ENCODE data around the gene SLC2A9. TPM values are rescaled to one million over a fixed set of nuclear protein-coding genes. Genes with fewer than 3 reads are reported as not detected.

The SLC2A9 gene
- total and polyA plus RNA-seq, 8 donors: 2.2 to 19.0 (median 4.3) TPM

GRCh38 chr4:9944431-9945425 is 76.6 kb downstream of the SLC2A9 start:
- intact Hi-C loops (cut with DNase I): no loop called here
- Histone ChIP-seq H3K27me3 (no peaks in the 10 kb centered on the region), H3K27ac (no peak overlapping the region), H3K4me1 (no peaks in the 10 kb centered on the region), H3K4me3 (no peak overlapping the region), H3K36me3 (no peaks in the 10 kb centered on the region), H3K9me3 (no peaks in the 10 kb centered on the region)
- DNase-seq: no peak
- ATAC-seq: no peak
- no peak for TF ChIP-seq CTCF (IDR thresholded peaks at IDR 0.05)

- TF ChIP-seq CTCF (IDR thresholded peaks at IDR 0.05): no peak
- DNase-seq (no peak), ATAC-seq (no peak)
- no peak overlapping the region for H3K27ac ChIP-seq
- H3K27me3 ChIP-seq: no peaks in the 10 kb centered on the region
- no peaks in the 10 kb centered on the region for H3K36me3 ChIP-seq
- intact Hi-C loops (cut with DNase I): no loop called here
- H3K4me3 ChIP-seq: no peak overlapping the region
- no peaks in the 10 kb centered on the region for H3K4me1 ChIP-seq
- no peaks in the 10 kb centered on the region for H3K9me3 ChIP-seq
Observed at GRCh38 chr4:9943761-9944160, 77.5 kb downstream of the SLC2A9 start.

GRCh38 chr4:9942921-9943600 is 78.2 kb downstream of the SLC2A9 start:
- no peak overlapping the region for H3K27ac ChIP-seq
- DNase-seq (no peak), ATAC-seq (no peak)
- no peak overlapping the region for H3K4me3 ChIP-seq
- H3K9me3 ChIP-seq: no peaks in the 10 kb centered on the region
- intact Hi-C loops (cut with DNase I): no loop called here
- TF ChIP-seq CTCF (IDR thresholded peaks at IDR 0.05): no peak
- no peaks in the 10 kb centered on the region for H3K36me3 ChIP-seq
- H3K27me3 ChIP-seq: no peaks in the 10 kb centered on the region
- no peaks in the 10 kb centered on the region for H3K4me1 ChIP-seq

- ATAC-seq (no peak), DNase-seq (no peak)
- H3K4me3 ChIP-seq: no peak overlapping the region
- intact Hi-C loops (cut with DNase I): no loop called here
- no peaks in the 10 kb centered on the region for H3K9me3 ChIP-seq
- no peak for TF ChIP-seq CTCF (IDR thresholded peaks at IDR 0.05)
- no peaks in the 10 kb centered on the region for H3K27me3 ChIP-seq
- H3K4me1 ChIP-seq: no peaks in the 10 kb centered on the region
- no peak overlapping the region for H3K27ac ChIP-seq
- H3K36me3 ChIP-seq: no peaks in the 10 kb centered on the region
Observed at GRCh38 chr4:9942139-9942538, 79.2 kb downstream of the SLC2A9 start.

GRCh38 chr4:9940041-9940440 is 81.3 kb downstream of the SLC2A9 start:
- Histone ChIP-seq H3K36me3 (no peaks in the 10 kb centered on the region), H3K27me3 (no peaks in the 10 kb centered on the region), H3K4me3 (no peak overlapping the region), H3K4me1 (no peaks in the 10 kb centered on the region), H3K27ac (no peak overlapping the region), H3K9me3 (no peaks in the 10 kb centered on the region)
- no peak for ATAC-seq
- TF ChIP-seq CTCF (IDR thresholded peaks at IDR 0.05): no peak
- intact Hi-C loops (cut with DNase I): no loop called here
- DNase-seq: no peak

All from left lung (tissue), 10 donors.